NCI-H345 (cell line): ENCODE data around the gene TMTC2.

Source experiments
- DNase-seq: peaks from one replicate; lab custom pipeline; 2025; lab: John Stamatoyannopoulos, UW

The TMTC2 gene

GRCh38 chr12:82954064-82954463 lies 267.4 kb downstream of the TMTC2 start:
- DNase-seq, result no peak

- no peak for DNase-seq
Measured at GRCh38 chr12:82954572-82954971, 267.9 kb downstream of the TMTC2 start.

GRCh38 chr12:82955043-82955442 lies 268.3 kb downstream of the TMTC2 start:
- no peak for DNase-seq

GRCh38 chr12:82958966-82959365 lies 272.3 kb downstream of the TMTC2 start:
- no peak for DNase-seq

- no peak for DNase-seq
Measured at GRCh38 chr12:82959821-82960220, 273.1 kb downstream of the TMTC2 start.

GRCh38 chr12:82961835-82962234 lies 275.1 kb downstream of the TMTC2 start:
- no peak for DNase-seq

- DNase-seq, result no peak
Measured at GRCh38 chr12:82963956-82964355, 277.2 kb downstream of the TMTC2 start.

- DNase-seq, result no peak
Measured at GRCh38 chr12:82964446-82964845, 277.7 kb downstream of the TMTC2 start.

- DNase-seq, result no peak
Measured at GRCh38 chr12:82966001-82966559, 279.4 kb downstream of the TMTC2 start.

GRCh38 chr12:82968631-82969367 lies 282.1 kb downstream of the TMTC2 start:
- DNase-seq, result no peak

GRCh38 chr12:82970614-82971013 lies 283.9 kb downstream of the TMTC2 start:
- DNase-seq, result no peak

- no peak for DNase-seq
Measured at GRCh38 chr12:82971584-82971983, 284.9 kb downstream of the TMTC2 start.

GRCh38 chr12:82972624-82973023 lies 285.9 kb downstream of the TMTC2 start:
- DNase-seq, result no peak

GRCh38 chr12:82973592-82973991 lies 286.9 kb downstream of the TMTC2 start:
- DNase-seq, result no peak

GRCh38 chr12:82981150-82981549 lies 294.4 kb downstream of the TMTC2 start:
- no peak for DNase-seq

GRCh38 chr12:82994117-82994516 lies 307.4 kb downstream of the TMTC2 start:
- no peak for DNase-seq

- peak; percentile 26 for DNase-seq
Measured at GRCh38 chr12:82996168-82996812, 309.6 kb downstream of the TMTC2 start.

- no peak for DNase-seq
Measured at GRCh38 chr12:82998509-82998908, 311.8 kb downstream of the TMTC2 start.

- no peak for DNase-seq
Measured at GRCh38 chr12:83003026-83003425, 316.3 kb downstream of the TMTC2 start.

- no peak for DNase-seq
Measured at GRCh38 chr12:83005534-83006197, 319.0 kb downstream of the TMTC2 start.

GRCh38 chr12:83008703-83009102 lies 322.0 kb downstream of the TMTC2 start:
- no peak for DNase-seq

- no peak for DNase-seq
Measured at GRCh38 chr12:83010169-83010804, 323.6 kb downstream of the TMTC2 start.
